Glutamatergic neuron (in vitro differentiated cells): ENCODE results near the gene DHCR24. TPM values are rescaled to one million over a fixed set of nuclear protein-coding genes. Genes with fewer than 3 reads are reported as not detected.

Source experiments
- DNase-seq: peaks from one replicate; pipeline ENCODE4 v3.0.0; 2022
- H3K27ac Mint-ChIP-seq: one replicate; pipeline ENCODE4 v1.8.0; 2020; ENCODE audit warnings: mild to moderate bottlenecking, mixed read lengths, inconsistent platforms; ENCODE audit not compliant: unreplicated experiment
- H3K27me3 Mint-ChIP-seq: one replicate; pipeline ENCODE4 v1.8.0; 2020; ENCODE audit warnings: mild to moderate bottlenecking, moderate library complexity, mixed read lengths, inconsistent platforms; ENCODE audit not compliant: unreplicated experiment
- H3K36me3 Mint-ChIP-seq: one replicate; pipeline ENCODE4 v1.8.0; 2020; ENCODE audit warnings: mild to moderate bottlenecking, mixed read lengths, inconsistent platforms; ENCODE audit not compliant: unreplicated experiment
- H3K4me1 Mint-ChIP-seq: one replicate; pipeline ENCODE4 v1.8.0; 2020; ENCODE audit warnings: mild to moderate bottlenecking, low read depth, mixed read lengths, inconsistent platforms; ENCODE audit not compliant: unreplicated experiment
- H3K4me3 Mint-ChIP-seq: one replicate; pipeline ENCODE4 v1.8.0; 2020; ENCODE audit warnings: mild to moderate bottlenecking, mixed read lengths, inconsistent platforms; ENCODE audit not compliant: unreplicated experiment
- H3K9me3 Mint-ChIP-seq: one replicate; pipeline ENCODE4 v1.8.0; 2020; ENCODE audit warnings: mild to moderate bottlenecking, moderate library complexity, mixed read lengths, inconsistent platforms; ENCODE audit not compliant: unreplicated experiment
- CTCF ChIP-seq: fragments of 200-600 bp; sonication (generic); IDR thresholded peaks from one replicate; pipeline ENCODE4 v1.5.0; 2021; ENCODE audit not compliant: partially characterized antibody, unreplicated experiment
- total RNA-seq: library from RNA; stranded (reverse); fragmentation: NEBNext Ultra II Directional; extraction: Animal tissue kit (Norgen Biotek cat#: 25700); gene quantifications from one replicate; pipeline ENCODE4 v1.2.1, GENCODE V29; 2021; ENCODE audit not compliant: unreplicated experiment

The DHCR24 gene
- total RNA-seq, 1 donor from 2014 or later: 284 TPM

- peaks cover 2% of the 10 kb centered on the region for H3K27me3 Mint-ChIP-seq
- no peaks in the 10 kb centered on the region for H3K36me3 Mint-ChIP-seq
- no peak for DNase-seq
- TF ChIP-seq CTCF: no peak
- no peak overlapping the region for H3K4me3 Mint-ChIP-seq
- no peaks in the 10 kb centered on the region for H3K9me3 Mint-ChIP-seq
- peaks cover 4% of the 10 kb centered on the region for H3K4me1 Mint-ChIP-seq
- no peak overlapping the region for H3K27ac Mint-ChIP-seq
Measured at GRCh38 chr1:54816130-54816529, 70.9 kb downstream of the DHCR24 start.

- Mint-ChIP-seq H3K27me3 (peaks cover 2% of the 10 kb centered on the region), H3K4me3 (no peak overlapping the region), H3K4me1 (peaks cover 4% of the 10 kb centered on the region), H3K9me3 (no peaks in the 10 kb centered on the region), H3K36me3 (no peaks in the 10 kb centered on the region), H3K27ac (no peak overlapping the region)
- no peak for TF ChIP-seq CTCF
- DNase-seq: no peak
Measured at GRCh38 chr1:54815086-54815876, 71.7 kb downstream of the DHCR24 start.

GRCh38 chr1:54814571-54814970, 72.4 kb downstream of the DHCR24 start:
- peaks cover 4% of the 10 kb centered on the region for H3K4me1 Mint-ChIP-seq
- H3K4me3 Mint-ChIP-seq: no peak overlapping the region
- H3K36me3 Mint-ChIP-seq: no peaks in the 10 kb centered on the region
- H3K9me3 Mint-ChIP-seq: no peaks in the 10 kb centered on the region
- H3K27ac Mint-ChIP-seq: no peak overlapping the region
- no peak for DNase-seq
- H3K27me3 Mint-ChIP-seq: peaks cover 2% of the 10 kb centered on the region
- no peak for TF ChIP-seq CTCF

GRCh38 chr1:54814126-54814498, 72.9 kb downstream of the DHCR24 start:
- H3K4me1 Mint-ChIP-seq: peaks cover 4% of the 10 kb centered on the region
- no peak overlapping the region for H3K27ac Mint-ChIP-seq
- H3K9me3 Mint-ChIP-seq: no peaks in the 10 kb centered on the region
- no peak for TF ChIP-seq CTCF
- no peak for DNase-seq
- H3K4me3 Mint-ChIP-seq: no peak overlapping the region
- H3K36me3 Mint-ChIP-seq: no peaks in the 10 kb centered on the region
- peaks cover 2% of the 10 kb centered on the region for H3K27me3 Mint-ChIP-seq

GRCh38 chr1:54813485-54814125, 73.4 kb downstream of the DHCR24 start:
- DNase-seq: no peak
- no peaks in the 10 kb centered on the region for H3K36me3 Mint-ChIP-seq
- no peak for TF ChIP-seq CTCF
- peaks cover 2% of the 10 kb centered on the region for H3K27me3 Mint-ChIP-seq
- H3K4me3 Mint-ChIP-seq: no peak overlapping the region
- no peaks in the 10 kb centered on the region for H3K9me3 Mint-ChIP-seq
- no peak overlapping the region for H3K27ac Mint-ChIP-seq
- H3K4me1 Mint-ChIP-seq: peaks cover 4% of the 10 kb centered on the region
